H9 (cell line): ENCODE results near the gene DIAPH2. TPM values are rescaled to one million over a fixed set of nuclear protein-coding genes. Genes with fewer than 3 reads are reported as not detected.

Experiments used
- DNase-seq: peaks from one replicate; pipeline ENCODE4 v3.0.0-alpha.2; 2017
- H2AFZ ChIP-seq: one replicate; pipeline ENCODE4 v1.6.1; 2013; ENCODE audit warnings: mild to moderate bottlenecking, low read length, control low read depth, moderate library complexity
- H2AK5ac ChIP-seq: 2 replicates; pipeline ENCODE4 v1.6.1; 2013; ENCODE audit warnings: low read length, control low read depth, mixed read lengths; ENCODE audit not compliant: insufficient read length
- H2BK120ac ChIP-seq: one replicate; pipeline ENCODE4 v1.6.1; 2013; ENCODE audit warnings: low read depth, mild to moderate bottlenecking, low read length, control low read depth, inconsistent platforms; ENCODE audit not compliant: poor library complexity, severe bottlenecking
- H2BK12ac ChIP-seq: 2 replicates; pipeline ENCODE4 v1.6.1; 2013; ENCODE audit warnings: low read length, control low read depth, mixed read lengths, low read depth; ENCODE audit not compliant: insufficient read length
- H2BK15ac ChIP-seq: 2 replicates; pipeline ENCODE4 v1.6.1; 2013; ENCODE audit warnings: low read depth, low read length, control low read depth
- H2BK20ac ChIP-seq: one replicate; pipeline ENCODE4 v1.6.1; 2013; ENCODE audit warnings: low read depth, mild to moderate bottlenecking, low read length, control low read depth, inconsistent platforms; ENCODE audit not compliant: poor library complexity, severe bottlenecking
- H2BK5ac ChIP-seq: 2 replicates; pipeline ENCODE4 v1.6.1; 2013; ENCODE audit warnings: low read length, control low read depth, mixed read lengths; ENCODE audit not compliant: insufficient read length
- H3K14ac ChIP-seq: 2 replicates; pipeline ENCODE4 v1.6.1; 2013; ENCODE audit warnings: low read length, control low read depth; ENCODE audit not compliant: insufficient read depth
- H3K18ac ChIP-seq: 2 replicates; pipeline ENCODE4 v1.6.1; 2013; ENCODE audit warnings: low read depth, mild to moderate bottlenecking, mixed read lengths, low read length, control low read depth; ENCODE audit not compliant: insufficient read length
- H3K23ac ChIP-seq: 2 replicates; pipeline ENCODE4 v1.6.1; 2013; ENCODE audit warnings: low read length, control low read depth, mixed read lengths, low read depth; ENCODE audit not compliant: insufficient read length
- H3K23me2 ChIP-seq: 2 replicates; pipeline ENCODE4 v1.6.1; 2013; ENCODE audit warnings: low read depth, mild to moderate bottlenecking, mixed read lengths, low read length, control low read depth; ENCODE audit not compliant: insufficient read length, poor library complexity, severe bottlenecking
- H3K27ac ChIP-seq: 2 replicates; pipeline ENCODE4 v1.5.1; 2013; ENCODE audit warnings: low read length, control low read depth, mixed read lengths, low read depth; ENCODE audit not compliant: insufficient read length
- H3K27me3 ChIP-seq: 2 replicates; pipeline ENCODE4 v1.6.1; 2013; ENCODE audit warnings: low read length, control low read depth, inconsistent platforms; ENCODE audit not compliant: insufficient read depth
- H3K4ac ChIP-seq: 2 replicates; pipeline ENCODE4 v1.6.1; 2013; ENCODE audit warnings: low read depth, mild to moderate bottlenecking, control low read depth, inconsistent platforms, low read length, moderate library complexity
- H3K4me1 ChIP-seq: 2 replicates; pipeline ENCODE4 v1.6.1; 2013; ENCODE audit warnings: low read length, control low read depth, inconsistent platforms; ENCODE audit not compliant: insufficient read depth
- H3K4me2 ChIP-seq: 2 replicates; pipeline ENCODE4 v1.6.1; 2013; ENCODE audit warnings: low read length, control low read depth, mixed read lengths; ENCODE audit not compliant: insufficient read length, insufficient read depth
- H3K56ac ChIP-seq: 2 replicates; pipeline ENCODE4 v1.6.1; 2013; ENCODE audit warnings: low read depth, mild to moderate bottlenecking, mixed read lengths, low read length, control low read depth; ENCODE audit not compliant: insufficient read length
- H3K79me1 ChIP-seq: 2 replicates; pipeline ENCODE4 v1.6.1; 2013; ENCODE audit warnings: low read depth, mild to moderate bottlenecking, moderate library complexity, low read length, control low read depth, inconsistent platforms; ENCODE audit not compliant: insufficient read depth, poor library complexity, severe bottlenecking
- H3K79me2 ChIP-seq: 2 replicates; pipeline ENCODE4 v1.6.1; 2013; ENCODE audit warnings: low read length, control low read depth, inconsistent platforms; ENCODE audit not compliant: insufficient read depth
- H3K9ac ChIP-seq: 2 replicates; pipeline ENCODE4 v1.6.1; 2013; ENCODE audit warnings: low read length, control low read depth, mixed read lengths; ENCODE audit not compliant: insufficient read length; ENCODE audit errors: extremely low read depth
- H3K9me3 ChIP-seq: one replicate; pipeline ENCODE4 v1.6.1; 2013; ENCODE audit warnings: low read depth, low read length, inconsistent platforms; ENCODE audit not compliant: control insufficient read depth
- H3T11ph ChIP-seq: one replicate; pipeline ENCODE4 v1.6.1; 2013; ENCODE audit warnings: mild to moderate bottlenecking, low read length, control low read depth, inconsistent platforms
- H4K20me1 ChIP-seq: one replicate; pipeline ENCODE4 v1.6.1; 2013; ENCODE audit not compliant: control insufficient read depth, insufficient read length, insufficient read depth
- H4K5ac ChIP-seq: 2 replicates; pipeline ENCODE4 v1.6.1; 2013; ENCODE audit warnings: low read depth, mild to moderate bottlenecking, mixed read lengths, low read length, control low read depth; ENCODE audit not compliant: insufficient read length
- H4K8ac ChIP-seq: replicated peaks from 2 replicates; pipeline ENCODE4 v1.6.1; 2013; ENCODE audit warnings: low read length, control low read depth, mixed read lengths, low read depth; ENCODE audit not compliant: insufficient read length
- H4K91ac ChIP-seq: 2 replicates; pipeline ENCODE4 v1.6.1; 2013; ENCODE audit warnings: low read depth, mild to moderate bottlenecking, moderate library complexity, mixed read lengths, low read length, control low read depth; ENCODE audit not compliant: insufficient read length
- H3K27ac Mint-ChIP-seq, 3 experiments: 2 replicates in 2 of 3; 3 replicates in 1 of 3; pipeline ENCODE4 v1.8.0; 2020 to 2021; ENCODE audit warnings: mixed read lengths in 3 of 3, mild to moderate bottlenecking in 1 of 3, moderate library complexity in 1 of 3
- H3K27me3 Mint-ChIP-seq: 2 replicates; pipeline ENCODE4 v1.8.0; 2021; ENCODE audit warnings: low read depth, mild to moderate bottlenecking, moderate library complexity, mixed read lengths
- H3K36me3 Mint-ChIP-seq, 3 experiments: 2 replicates in 2 of 3; 3 replicates in 1 of 3; pipeline ENCODE4 v1.8.0; 2020 to 2021; ENCODE audit warnings: low read depth in 3 of 3, mixed read lengths in 3 of 3; ENCODE audit not compliant: insufficient read depth in 1 of 3
- H3K4me1 Mint-ChIP-seq, 2 experiments: 2 replicates each; pipeline ENCODE4 v1.8.0; 2020; ENCODE audit warnings: mixed read lengths in 2 of 2
- H3K4me3 Mint-ChIP-seq, 2 experiments: 2 replicates in 1 of 2; 3 replicates in 1 of 2; pipeline ENCODE4 v1.8.0; 2020 to 2021; ENCODE audit warnings: mild to moderate bottlenecking in 2 of 2, mixed read lengths in 2 of 2, moderate library complexity in 1 of 2
- H3K9me3 Mint-ChIP-seq, 2 experiments: 2 replicates in 1 of 2; 3 replicates in 1 of 2; pipeline ENCODE4 v1.8.0; 2020; ENCODE audit warnings: mild to moderate bottlenecking in 2 of 2, mixed read lengths in 2 of 2, moderate library complexity in 1 of 2
- WGBS: extraction: QIAGEN DNeasy Blood & Tissue Kit; methylation state at CpG from one replicate; pipeline ENCODE4 v1.1.7; 2013; ENCODE audit warnings: missing lambda C conversion rate, low lambda C conversion rate, mixed read lengths; ENCODE audit not compliant: insufficient read length; ENCODE audit errors: extremely low coverage; 5-methylcytosine and 5-hydroxymethylcytosine counted together
- total RNA-seq: library from RNA; stranded (reverse); gene quantifications from 2 replicates; pipeline ENCODE4 v1.2.1, GENCODE V29; 2021
- TF ChIP-seq, protein P1 (sequence below): fragments of 200-600 bp; sonication (generic); conservative IDR thresholded peaks from 3 replicates; pipeline ENCODE4 v1.8.0; 2021; ENCODE audit warnings: antibody characterized with exemption, mild to moderate bottlenecking

Gene DIAPH2
- total RNA-seq, 1 experiment from 2014 or later: 45.4 TPM

DNA sequence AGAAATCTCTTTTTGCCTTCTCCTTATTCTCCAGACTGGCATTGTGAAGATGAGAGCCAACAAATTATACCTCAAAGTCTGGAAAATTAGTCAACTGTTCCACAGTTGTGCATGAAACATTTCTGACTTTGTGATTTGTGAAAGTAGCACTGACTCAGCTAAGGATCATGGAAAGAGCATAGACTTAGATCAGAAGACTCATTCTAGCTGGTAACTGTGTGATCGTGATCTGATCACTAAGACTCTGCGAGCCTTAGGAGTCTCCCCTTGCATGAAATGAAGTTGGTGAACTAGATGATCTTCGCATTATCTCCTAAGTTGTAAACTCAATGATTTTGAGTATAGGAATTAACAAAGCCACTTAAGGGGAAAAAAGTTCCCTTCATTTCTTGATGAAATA, 867.2 kb downstream of the DIAPH2 start:
- Histone ChIP-seq H2BK120ac (no peak overlapping the region), H3K14ac (no peak overlapping the region), H4K20me1 (no peaks in the 10 kb centered on the region), H4K91ac (no peak overlapping the region), H3K23me2 (no peaks in the 10 kb centered on the region), H3K79me1 (no peaks in the 10 kb centered on the region), H3K79me2 (no peaks in the 10 kb centered on the region), H3T11ph (no peak overlapping the region), H3K4ac (no peak overlapping the region), H2AFZ (no peak overlapping the region), H2BK12ac (no peak overlapping the region), H4K5ac (no peak overlapping the region), H3K9ac (no peak overlapping the region), H2BK15ac (no peak overlapping the region), H2BK5ac (no peak overlapping the region), H3K56ac (no peak overlapping the region), H3K18ac (no peak overlapping the region), H2BK20ac (no peak overlapping the region), H3K4me2 (no peak overlapping the region), H3K27ac (no peak overlapping the region), H2AK5ac (no peak overlapping the region), H3K23ac (no peak overlapping the region), H3K27me3 (no peaks in the 10 kb centered on the region), H3K4me1 (0 out of 2 replicates have a peak, but pooled peaks cover 3% of the 10 kb centered on the region), H4K8ac (no peak overlapping the region), H3K9me3 (no peaks in the 10 kb centered on the region)
- TF ChIP-seq, protein P1, sequence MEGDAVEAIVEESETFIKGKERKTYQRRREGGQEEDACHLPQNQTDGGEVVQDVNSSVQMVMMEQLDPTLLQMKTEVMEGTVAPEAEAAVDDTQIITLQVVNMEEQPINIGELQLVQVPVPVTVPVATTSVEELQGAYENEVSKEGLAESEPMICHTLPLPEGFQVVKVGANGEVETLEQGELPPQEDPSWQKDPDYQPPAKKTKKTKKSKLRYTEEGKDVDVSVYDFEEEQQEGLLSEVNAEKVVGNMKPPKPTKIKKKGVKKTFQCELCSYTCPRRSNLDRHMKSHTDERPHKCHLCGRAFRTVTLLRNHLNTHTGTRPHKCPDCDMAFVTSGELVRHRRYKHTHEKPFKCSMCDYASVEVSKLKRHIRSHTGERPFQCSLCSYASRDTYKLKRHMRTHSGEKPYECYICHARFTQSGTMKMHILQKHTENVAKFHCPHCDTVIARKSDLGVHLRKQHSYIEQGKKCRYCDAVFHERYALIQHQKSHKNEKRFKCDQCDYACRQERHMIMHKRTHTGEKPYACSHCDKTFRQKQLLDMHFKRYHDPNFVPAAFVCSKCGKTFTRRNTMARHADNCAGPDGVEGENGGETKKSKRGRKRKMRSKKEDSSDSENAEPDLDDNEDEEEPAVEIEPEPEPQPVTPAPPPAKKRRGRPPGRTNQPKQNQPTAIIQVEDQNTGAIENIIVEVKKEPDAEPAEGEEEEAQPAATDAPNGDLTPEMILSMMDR: no peak
- Mint-ChIP-seq H3K4me1 (peaks cover 15% of the 10 kb centered on the region in 2 experiments), H3K36me3 (peaks cover under 1 to 9% (median under 1%) of the 10 kb centered on the region in 3 experiments; a peak in 6 of 7 replicates), H3K4me3 (no peak overlapping the region), H3K9me3 (0 out of 5 replicates have a peak, but pooled peaks cover 0 to 1% of the 10 kb centered on the region in 2 experiments), H3K27me3 (no peaks in the 10 kb centered on the region), H3K27ac (no peak overlapping the region)
- WGBS: no CpG with 5 or more reads among the region's 3 CpGs
- no peak for DNase-seq
